Fibroblast of gingiva (primary cell): ENCODE measurements around the gene OSBPL2.

Experiments used
- DNase-seq: peaks from one replicate; pipeline ENCODE4 v3.0.0-alpha.2; 2011; ENCODE audit warnings: low read depth

OSBPL2 gene

GRCh38 chr20:62235777-62236157 lies 2.6 kb upstream of the OSBPL2 start:
- no peak for DNase-seq

- DNase-seq = no peak
Measured at GRCh38 chr20:62236200-62236599, 2.1 kb upstream of the OSBPL2 start.

- DNase-seq = no peak
Measured at GRCh38 chr20:62236766-62237513, 1.4 kb upstream of the OSBPL2 start.

GRCh38 chr20:62237514-62237800 lies 864 bp upstream of the OSBPL2 start:
- DNase-seq = no peak

- DNase-seq = no peak
Measured at GRCh38 chr20:62238569-62239277, 402 bp downstream of the OSBPL2 start.

- no peak for DNase-seq
Measured at GRCh38 chr20:62239278-62239879, 1.1 kb downstream of the OSBPL2 start.

- no peak for DNase-seq
Measured at GRCh38 chr20:62240020-62240685, 1.8 kb downstream of the OSBPL2 start.

- no peak for DNase-seq
Measured at GRCh38 chr20:62241506-62241905, 3.2 kb downstream of the OSBPL2 start.

- no peak for DNase-seq
Measured at GRCh38 chr20:62242176-62242575, 3.9 kb downstream of the OSBPL2 start.

- no peak for DNase-seq
Measured at GRCh38 chr20:62243106-62243505, 4.8 kb downstream of the OSBPL2 start.

- no peak for DNase-seq
Measured at GRCh38 chr20:62243906-62244515, 5.7 kb downstream of the OSBPL2 start.

- DNase-seq = no peak
Measured at GRCh38 chr20:62244644-62245108, 6.4 kb downstream of the OSBPL2 start.

- no peak for DNase-seq
Measured at GRCh38 chr20:62245911-62246280, 7.6 kb downstream of the OSBPL2 start.

- DNase-seq = no peak
Measured at GRCh38 chr20:62246431-62246830, 8.1 kb downstream of the OSBPL2 start.

- no peak for DNase-seq
Measured at GRCh38 chr20:62246872-62247652, 8.7 kb downstream of the OSBPL2 start.

GRCh38 chr20:62248890-62249560 lies 10.7 kb downstream of the OSBPL2 start:
- no peak for DNase-seq

- DNase-seq = no peak
Measured at GRCh38 chr20:62252342-62252966, 14.1 kb downstream of the OSBPL2 start.

GRCh38 chr20:62253398-62253797 lies 15.1 kb downstream of the OSBPL2 start:
- DNase-seq = no peak

- no peak for DNase-seq
Measured at GRCh38 chr20:62254021-62254724, 15.9 kb downstream of the OSBPL2 start.

- no peak for DNase-seq
Measured at GRCh38 chr20:62255976-62256375, 17.7 kb downstream of the OSBPL2 start.
